Stomach (tissue), 4 donors: Measurements from ENCODE around the gene GAMT.

Source experiments
- CTCF ChIP-seq, 7 experiments: fragments of 450-650 bp in 4 of 7; fragments of 200-600 bp in 3 of 7; sonication (generic) in 3 of 7; IDR thresholded peaks; one replicate each; pipeline ENCODE4 v1.5.1; 2016 to 2019; ENCODE audit warnings: antibody characterized with exemption in 7 of 7, control low read depth in 2 of 7, mild to moderate bottlenecking in 1 of 7
- POLR2A ChIP-seq, 4 donors: fragments of 450-650 bp; IDR thresholded peaks; one replicate each; pipeline ENCODE4 v1.6.1; 2016; ENCODE audit warnings: antibody characterized with exemption in 4 of 4, control low read depth in 2 of 4, mild to moderate bottlenecking in 1 of 4, moderate library complexity in 1 of 4
- POLR2AphosphoS5 ChIP-seq, 3 donors: sonication (generic); formaldehyde crosslinking; IDR thresholded peaks; one replicate each; pipeline ENCODE4 v1.6.1; 2016; ENCODE audit warnings: antibody characterized with exemption in 3 of 3

- TF ChIP-seq CTCF (IDR thresholded peaks at IDR 0.05) (no peak), POLR2AphosphoS5 (IDR thresholded peaks at IDR 0.05) (no peak), POLR2A (IDR thresholded peaks at IDR 0.05) (no peak)
Measured at GRCh38 chr19:1423436-1424191, 22.3 kb upstream of the GAMT start.
